Osteocyte (in vitro differentiated cells): ENCODE results near the gene PAH. TPM values are rescaled to one million over a fixed set of nuclear protein-coding genes. Genes with fewer than 3 reads are reported as not detected.

Experiments used
- DNase-seq: peaks from one replicate; pipeline ENCODE4 v3.0.0; 2021; ENCODE audit warnings: mixed read lengths; ENCODE audit not compliant: unreplicated experiment; ENCODE audit errors: extremely low spot score
- H3K27ac Mint-ChIP-seq: one replicate; pipeline ENCODE4 v1.8.0; 2021; ENCODE audit warnings: mild to moderate bottlenecking, mixed read lengths; ENCODE audit not compliant: unreplicated experiment
- H3K27me3 Mint-ChIP-seq: one replicate; pipeline ENCODE4 v1.8.0; 2021; ENCODE audit warnings: mixed read lengths; ENCODE audit not compliant: unreplicated experiment
- H3K36me3 Mint-ChIP-seq: one replicate; pipeline ENCODE4 v1.8.0; 2021; ENCODE audit warnings: mixed read lengths; ENCODE audit not compliant: unreplicated experiment
- H3K4me1 Mint-ChIP-seq: one replicate; pipeline ENCODE4 v1.8.0; 2021; ENCODE audit warnings: mixed read lengths; ENCODE audit not compliant: unreplicated experiment
- H3K4me3 Mint-ChIP-seq: one replicate; pipeline ENCODE4 v1.8.0; 2021; ENCODE audit warnings: mild to moderate bottlenecking, moderate library complexity, mixed read lengths; ENCODE audit not compliant: unreplicated experiment
- H3K9me3 Mint-ChIP-seq: one replicate; pipeline ENCODE4 v1.8.0; 2021; ENCODE audit warnings: mixed read lengths; ENCODE audit not compliant: unreplicated experiment
- CTCF ChIP-seq: fragments of 200-600 bp; sonication (generic); IDR thresholded peaks from 2 replicates; pipeline ENCODE4 v1.5.0; 2021; ENCODE audit warnings: antibody characterized with exemption, mild to moderate bottlenecking, moderate library complexity
- total RNA-seq: library from RNA; stranded (reverse); gene quantifications from 2 replicates; pipeline ENCODE4 v1.2.1, GENCODE V29; 2021

The PAH gene
- total RNA-seq, 1 donor from 2014 or later: not detected

GRCh38 chr12:102955926-102956737 is 39.1 kb upstream of the PAH start:
- Mint-ChIP-seq H3K4me3 (no peak overlapping the region), H3K27ac (no peak overlapping the region), H3K9me3 (no peaks in the 10 kb centered on the region), H3K4me1 (peaks cover 14% of the 10 kb centered on the region), H3K27me3 (peaks cover 80% of the 10 kb centered on the region), H3K36me3 (no peaks in the 10 kb centered on the region)
- TF ChIP-seq CTCF: no peak
- no peak for DNase-seq

GRCh38 chr12:102954134-102954533 is 37.1 kb upstream of the PAH start:
- Mint-ChIP-seq H3K27me3 (peaks cover 78% of the 10 kb centered on the region), H3K27ac (no peak overlapping the region), H3K4me3 (no peak overlapping the region), H3K9me3 (no peaks in the 10 kb centered on the region), H3K4me1 (peaks cover 14% of the 10 kb centered on the region), H3K36me3 (no peaks in the 10 kb centered on the region)
- no peak for DNase-seq
- no peak for TF ChIP-seq CTCF

DNA sequence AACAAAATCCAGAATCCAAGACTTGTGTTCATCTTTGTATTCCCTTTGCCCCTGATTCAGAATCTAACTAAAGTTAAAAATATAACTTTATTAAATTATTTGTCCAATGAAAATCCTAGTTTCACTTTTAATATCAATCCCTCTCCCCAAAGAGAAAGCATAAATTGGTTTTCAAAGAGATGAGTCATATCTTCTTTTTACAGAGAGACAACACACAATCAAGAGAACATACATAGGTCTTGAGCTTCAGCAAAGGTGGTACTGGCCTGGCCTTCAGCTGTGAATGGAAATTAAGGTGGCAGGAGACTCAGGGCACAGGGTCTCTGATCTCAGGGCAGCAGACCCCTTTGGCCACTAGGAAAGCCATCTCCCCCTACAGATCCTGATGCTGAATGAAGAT is 36.2 kb upstream of the PAH start:
- Mint-ChIP-seq H3K27me3 (peaks cover 75% of the 10 kb centered on the region), H3K4me1 (peaks cover 12% of the 10 kb centered on the region), H3K4me3 (no peak overlapping the region), H3K27ac (no peak overlapping the region), H3K9me3 (no peaks in the 10 kb centered on the region), H3K36me3 (no peaks in the 10 kb centered on the region)
- TF ChIP-seq CTCF: no peak
- no peak for DNase-seq

DNA sequence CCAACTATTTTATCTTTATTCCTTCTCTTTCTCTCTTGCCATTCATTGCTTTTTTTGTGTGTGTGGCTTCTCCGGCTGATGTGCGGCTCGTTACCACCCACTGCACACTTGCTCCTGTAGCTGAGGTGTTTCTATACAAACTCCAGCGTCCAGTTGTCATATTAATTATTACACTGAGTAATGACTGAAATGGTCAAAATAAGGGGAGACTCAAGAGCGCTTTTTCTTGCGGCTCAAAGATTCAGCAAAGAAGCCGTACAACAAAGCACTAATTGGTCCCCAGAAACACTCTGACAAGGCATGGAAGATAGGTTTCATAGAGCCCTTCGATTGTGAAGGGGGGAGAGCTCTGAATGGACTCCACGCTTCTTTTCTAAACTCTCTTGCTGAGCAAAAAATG is 34.8 kb upstream of the PAH start:
- TF ChIP-seq CTCF: no peak
- H3K27ac Mint-ChIP-seq: no peak overlapping the region
- H3K4me3 Mint-ChIP-seq: no peak overlapping the region
- no peak for DNase-seq
- H3K4me1 Mint-ChIP-seq: peaks cover 1% of the 10 kb centered on the region
- no peaks in the 10 kb centered on the region for H3K9me3 Mint-ChIP-seq
- no peaks in the 10 kb centered on the region for H3K36me3 Mint-ChIP-seq
- H3K27me3 Mint-ChIP-seq: peaks cover 72% of the 10 kb centered on the region

GRCh38 chr12:102950950-102951619 is 34.0 kb upstream of the PAH start:
- H3K4me3 Mint-ChIP-seq: no peak overlapping the region
- H3K4me1 Mint-ChIP-seq: no peaks in the 10 kb centered on the region
- TF ChIP-seq CTCF: no peak
- no peak overlapping the region for H3K27ac Mint-ChIP-seq
- no peaks in the 10 kb centered on the region for H3K36me3 Mint-ChIP-seq
- H3K9me3 Mint-ChIP-seq: no peaks in the 10 kb centered on the region
- H3K27me3 Mint-ChIP-seq: peaks cover 67% of the 10 kb centered on the region
- DNase-seq: no peak
